A673 (cell line): ENCODE measurements around the gene PLCG2. TPM values are rescaled to one million over a fixed set of nuclear protein-coding genes. Genes with fewer than 3 reads are reported as not detected.

Experiments
- BruUV-seq: library from RNA; stranded (reverse); fragments of 400-500 nt; replicated peaks from 2 replicates; lab custom pipeline; 2021; lab: Mats Ljungman, UMichigan
- CTCF ChIA-PET: fragments of 300-600 bp; sonication (Branson Sonifier 250); formaldehyde crosslinking; loops from one replicate; lab custom pipeline; 2022; ENCODE audit warnings: antibody characterized with exemption; lab: Charles Lee
- POLR2A ChIA-PET: fragments of 300-600 bp; sonication (Branson Sonifier 250); formaldehyde crosslinking; loops from one replicate; lab custom pipeline; 2022; ENCODE audit warnings: antibody characterized with exemption; ENCODE audit not compliant: low non-redundant PET; lab: Charles Lee
- DNase-seq: peaks from one replicate; pipeline ENCODE4 v3.0.0-alpha.2; 2015; ENCODE audit warnings: low spot score
- H3K27ac ChIP-seq: fragments of 200-600 bp; sonication (generic); 2 replicates; pipeline ENCODE4 v1.5.1; 2016; ENCODE audit warnings: mixed run types, low read depth, mild to moderate bottlenecking, mixed read lengths, antibody characterized with exemption, low read length; ENCODE audit not compliant: poor library complexity, severe bottlenecking
- H3K27me3 ChIP-seq: fragments of 200-600 bp; sonication (generic); replicated peaks from 2 replicates; pipeline ENCODE4 v1.6.1; 2017; ENCODE audit warnings: mixed run types, low read depth, mild to moderate bottlenecking, mixed read lengths, antibody characterized with exemption, low read length; ENCODE audit not compliant: insufficient read depth, poor library complexity
- H3K36me3 ChIP-seq: fragments of 200-600 bp; sonication (generic); 2 replicates; pipeline ENCODE4 v1.6.1; 2016; ENCODE audit warnings: mixed run types, mild to moderate bottlenecking, mixed read lengths, antibody characterized with exemption, low read length; ENCODE audit not compliant: insufficient read depth, poor library complexity, severe bottlenecking
- H3K4me1 ChIP-seq: fragments of 200-600 bp; sonication (generic); 2 replicates; pipeline ENCODE4 v1.6.1; 2017; ENCODE audit warnings: mixed run types, mild to moderate bottlenecking, mixed read lengths, antibody characterized with exemption, low read length; ENCODE audit not compliant: insufficient read depth, poor library complexity, severe bottlenecking
- H3K4me3 ChIP-seq: fragments of 200-600 bp; sonication (generic); 2 replicates; pipeline ENCODE4 v1.5.1; 2016; ENCODE audit warnings: low read depth, mixed run types, mild to moderate bottlenecking, mixed read lengths, low read length; ENCODE audit not compliant: poor library complexity, severe bottlenecking
- H3K9me3 ChIP-seq: fragments of 200-600 bp; sonication (generic); 2 replicates; pipeline ENCODE4 v1.6.1; 2016; ENCODE audit warnings: mixed run types, low read depth, mild to moderate bottlenecking, mixed read lengths, antibody characterized with exemption, low read length; ENCODE audit not compliant: poor library complexity, severe bottlenecking
- EZH2 ChIP-seq: fragments of 200-600 bp; sonication (generic); IDR thresholded peaks from 2 replicates; pipeline ENCODE4 v1.6.1; 2017; ENCODE audit warnings: borderline replicate concordance, low read depth, mild to moderate bottlenecking, mixed read lengths, antibody characterized with exemption, low read length; ENCODE audit not compliant: poor library complexity, severe bottlenecking
- intact Hi-C: fragments of 100-400 bp; cut with micrococcal nuclease; formaldehyde crosslinking; loops from one replicate; pipeline ENCODE4 v1.10.0; 2022; ENCODE audit not compliant: unreplicated experiment
- total RNA-seq: library from RNA; stranded (reverse); gene quantifications from 2 replicates; pipeline ENCODE4 v1.2.3, GENCODE V29; 2021
- TF ChIP-seq, protein P1 (sequence below): fragments of 300-800, 200-600 bp; sonication (generic); conservative IDR thresholded peaks from 2 replicates; pipeline ENCODE4 v1.5.1; 2017; ENCODE audit warnings: low read depth, mild to moderate bottlenecking, antibody characterized with exemption, low read length, moderate library complexity, mixed read lengths

PLCG2 gene
- total RNA-seq, 1 experiment from 2014 or later, result 9.6 TPM

GRCh38 chr16:81855552-81856153 lies 76.6 kb downstream of the PLCG2 start:
- no peak for DNase-seq
- no TSS peak for BruUV-seq
- TF ChIP-seq EZH2, result no peak
- TF ChIP-seq, protein P1, sequence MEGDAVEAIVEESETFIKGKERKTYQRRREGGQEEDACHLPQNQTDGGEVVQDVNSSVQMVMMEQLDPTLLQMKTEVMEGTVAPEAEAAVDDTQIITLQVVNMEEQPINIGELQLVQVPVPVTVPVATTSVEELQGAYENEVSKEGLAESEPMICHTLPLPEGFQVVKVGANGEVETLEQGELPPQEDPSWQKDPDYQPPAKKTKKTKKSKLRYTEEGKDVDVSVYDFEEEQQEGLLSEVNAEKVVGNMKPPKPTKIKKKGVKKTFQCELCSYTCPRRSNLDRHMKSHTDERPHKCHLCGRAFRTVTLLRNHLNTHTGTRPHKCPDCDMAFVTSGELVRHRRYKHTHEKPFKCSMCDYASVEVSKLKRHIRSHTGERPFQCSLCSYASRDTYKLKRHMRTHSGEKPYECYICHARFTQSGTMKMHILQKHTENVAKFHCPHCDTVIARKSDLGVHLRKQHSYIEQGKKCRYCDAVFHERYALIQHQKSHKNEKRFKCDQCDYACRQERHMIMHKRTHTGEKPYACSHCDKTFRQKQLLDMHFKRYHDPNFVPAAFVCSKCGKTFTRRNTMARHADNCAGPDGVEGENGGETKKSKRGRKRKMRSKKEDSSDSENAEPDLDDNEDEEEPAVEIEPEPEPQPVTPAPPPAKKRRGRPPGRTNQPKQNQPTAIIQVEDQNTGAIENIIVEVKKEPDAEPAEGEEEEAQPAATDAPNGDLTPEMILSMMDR, result no peak
- ChIA-PET CTCF (interaction anchor here (0.7 kb wide), 1 partner anchor 392 kb away, joined by 3 read pairs; no protein-coding TSS in a partner anchor), POLR2A (no interaction called here)
- no peaks in the 10 kb centered on the region for H3K27me3 ChIP-seq
- no peak overlapping the region for H3K27ac ChIP-seq
- intact Hi-C loops, result no loop called here
- H3K9me3 ChIP-seq, result no peaks in the 10 kb centered on the region
- H3K4me3 ChIP-seq, result no peak overlapping the region
- no peaks in the 10 kb centered on the region for H3K4me1 ChIP-seq
- H3K36me3 ChIP-seq, result no peaks in the 10 kb centered on the region

DNA sequence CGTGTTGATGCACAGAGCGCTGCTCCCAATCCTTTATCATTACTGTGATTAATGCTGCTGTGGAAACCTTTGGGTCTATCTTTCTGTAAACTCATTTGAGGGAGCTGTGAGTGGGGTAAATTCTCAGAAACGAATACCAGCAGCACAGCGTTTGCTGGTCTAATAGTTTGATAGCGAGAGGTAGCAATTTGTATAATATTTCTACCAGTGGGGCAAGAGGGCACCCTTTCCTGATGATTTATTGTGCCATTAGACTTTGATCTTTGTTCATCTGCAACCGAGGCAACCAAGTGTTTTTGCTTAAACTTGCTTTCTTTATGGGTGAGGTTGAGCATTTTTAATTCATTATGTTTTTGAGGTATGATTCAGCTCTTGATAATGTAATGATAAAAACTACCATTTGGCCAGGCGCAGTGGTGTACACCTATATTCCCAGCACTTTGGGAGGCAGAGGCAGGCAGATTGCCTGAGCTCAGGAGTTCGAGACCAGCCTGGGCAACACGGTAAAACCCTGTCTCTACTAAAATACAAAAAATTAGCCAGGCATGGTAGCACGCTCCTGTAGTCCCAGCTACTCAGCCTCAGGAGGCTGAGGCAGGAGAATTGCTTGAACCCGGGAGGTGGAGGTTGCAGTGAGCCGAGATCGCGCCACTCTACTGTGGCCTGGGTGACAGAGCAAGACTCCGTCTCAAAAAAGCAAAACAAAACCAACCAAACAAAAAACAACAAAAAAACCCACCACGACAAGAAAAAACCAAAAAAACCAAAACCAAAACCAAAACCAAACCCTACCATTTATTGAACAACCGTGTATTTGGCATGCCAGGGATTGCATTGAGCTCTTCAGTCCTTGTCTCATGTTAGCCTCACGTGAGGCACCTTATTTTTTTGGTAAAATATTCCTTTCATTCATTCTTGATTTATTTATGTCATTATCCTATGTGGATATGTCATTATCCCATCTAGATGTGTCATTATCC lies 81.5 kb downstream of the PLCG2 start:
- ChIA-PET POLR2A (interaction anchor here (0.7 kb wide), 1 partner anchor 394 kb away, joined by 4 read pairs; no protein-coding TSS in a partner anchor), CTCF (no interaction called here)
- no peak overlapping the region for H3K27ac ChIP-seq
- BruUV-seq, result no TSS peak
- no peaks in the 10 kb centered on the region for H3K36me3 ChIP-seq
- intact Hi-C loops, result no loop called here
- no peaks in the 10 kb centered on the region for H3K9me3 ChIP-seq
- no peak for TF ChIP-seq EZH2
- peaks cover 9% of the 10 kb centered on the region for H3K27me3 ChIP-seq
- no peaks in the 10 kb centered on the region for H3K4me1 ChIP-seq
- H3K4me3 ChIP-seq, result no peak overlapping the region
- DNase-seq, result no peak

GRCh38 chr16:81861503-81861902 lies 82.4 kb downstream of the PLCG2 start:
- no peak for DNase-seq
- Histone ChIP-seq H3K4me3 (no peak overlapping the region), H3K27me3 (peaks cover 9% of the 10 kb centered on the region), H3K9me3 (no peaks in the 10 kb centered on the region), H3K36me3 (no peaks in the 10 kb centered on the region), H3K4me1 (no peaks in the 10 kb centered on the region), H3K27ac (no peak overlapping the region)
- ChIA-PET CTCF (no interaction called here), POLR2A (interaction anchor here (0.7 kb wide), 1 partner anchor 393 kb away, joined by 4 read pairs; no protein-coding TSS in a partner anchor)
- BruUV-seq, result no TSS peak
- intact Hi-C loops, result no loop called here
- no peak for TF ChIP-seq EZH2
- TF ChIP-seq, protein P1, result no peak
